Endothelial cell of umbilical vein (primary cell): ENCODE measurements around the gene BTC. TPM values are rescaled to one million over a fixed set of nuclear protein-coding genes. Genes with fewer than 3 reads are reported as not detected.

Source experiments
- BruUV-seq: library from RNA; stranded (reverse); fragments of 400-500 nt; replicated peaks from 2 replicates; lab custom pipeline; 2021; lab: Mats Ljungman, UMichigan
- CTCF ChIA-PET: fragments of 300-600, 350-600 bp; sonication (Branson Sonifier 250); formaldehyde crosslinking; loops from one replicate; lab custom pipeline; 2021; ENCODE audit warnings: antibody characterized with exemption, inconsistent platforms; lab: Charles Lee
- POLR2A ChIA-PET: fragments of 300-600, 350-600 bp; sonication (Branson Sonifier 250); formaldehyde crosslinking; loops from one replicate; lab custom pipeline; 2021; ENCODE audit warnings: antibody characterized with exemption, inconsistent platforms; lab: Charles Lee
- DNase-seq: peaks from one replicate; pipeline ENCODE4 v3.0.0-alpha.2; 2011; ENCODE audit warnings: low read depth, low spot score
- FAIRE-seq: peaks from 2 replicates; lab custom pipeline; 2011; peaks lifted over from hg19 to GRCh38; lab: Jason Lieb, UNC
- H2AFZ ChIP-seq: 2 replicates; pipeline ENCODE4 v1.6.0; 2012; ENCODE audit warnings: low read depth, low read length, control low read depth, inconsistent platforms
- H3K27ac ChIP-seq: 2 replicates; pipeline ENCODE4 v1.5.1; 2011; ENCODE audit warnings: low read depth, mild to moderate bottlenecking, control low read depth, low read length, moderate library complexity; ENCODE audit not compliant: insufficient read depth
- H3K27me3 ChIP-seq, 2 experiments: 2 replicates each; pipeline versions ENCODE4 v1.6.0 to v1.6.1; 2011; ENCODE audit warnings: low read length in 2 of 2, mixed read lengths in 1 of 2; ENCODE audit not compliant: control insufficient read depth in 2 of 2, insufficient read depth in 2 of 2
- H3K36me3 ChIP-seq, 2 experiments: 2 replicates in 1 of 2; 3 replicates in 1 of 2; pipeline ENCODE4 v1.5.1; 2011; ENCODE audit warnings: low read length in 2 of 2, mild to moderate bottlenecking in 1 of 2, moderate library complexity in 1 of 2; ENCODE audit not compliant: control insufficient read depth in 2 of 2, insufficient read depth in 2 of 2; ENCODE audit errors: extremely low read depth in 1 of 2
- H3K4me1 ChIP-seq: 3 replicates; pipeline ENCODE4 v1.5.1; 2011; ENCODE audit warnings: mild to moderate bottlenecking, low read length; ENCODE audit not compliant: control insufficient read depth, insufficient read depth; ENCODE audit errors: extremely low read depth
- H3K4me2 ChIP-seq: 2 replicates; pipeline ENCODE4 v1.6.1; 2011; ENCODE audit warnings: low read length, control low read depth, mixed read lengths; ENCODE audit not compliant: insufficient read depth
- H3K4me3 ChIP-seq, 3 experiments: fragments of 200-600 bp in 1 of 3; sonication (generic), shearing (Covaris generic) in 1 of 3; replicated peaks in 1 of 3; 2 replicates each; pipeline ENCODE4 v1.5.1; 2011 to 2016; ENCODE audit warnings: control low read depth in 3 of 3, low read length in 3 of 3, mild to moderate bottlenecking in 2 of 3, inconsistent platforms in 1 of 3, low read depth in 1 of 3, moderate library complexity in 1 of 3; ENCODE audit not compliant: insufficient read depth in 1 of 3
- H3K79me2 ChIP-seq: 2 replicates; pipeline ENCODE4 v1.6.0; 2012; ENCODE audit warnings: low read length, inconsistent platforms; ENCODE audit not compliant: control insufficient read depth, insufficient read depth
- H3K9ac ChIP-seq: replicated peaks from 2 replicates; pipeline ENCODE3; 2011; ENCODE audit warnings: low read length, control low read depth; ENCODE audit not compliant: insufficient read depth; ENCODE audit errors: extremely low read depth
- H3K9me1 ChIP-seq: replicated peaks from 3 replicates; pipeline ENCODE4 v1.6.0; 2011; ENCODE audit warnings: mild to moderate bottlenecking, low read length; ENCODE audit not compliant: control insufficient read depth, insufficient read depth; ENCODE audit errors: extremely low read depth
- H3K9me3 ChIP-seq: replicated peaks from 2 replicates; pipeline ENCODE4 v1.5.1; 2012; ENCODE audit warnings: low read length, inconsistent platforms; ENCODE audit not compliant: control insufficient read depth, insufficient read depth
- H4K20me1 ChIP-seq: replicated peaks from 2 replicates; pipeline ENCODE3; 2011; ENCODE audit warnings: mild to moderate bottlenecking, low read length; ENCODE audit not compliant: control insufficient read depth, insufficient read depth; ENCODE audit errors: extremely low read depth
- EZH2 ChIP-seq: IDR thresholded peaks from 2 replicates; pipeline ENCODE4 v1.6.1; 2012; ENCODE audit warnings: borderline replicate concordance, low read depth, mild to moderate bottlenecking, moderate library complexity, low read length, inconsistent platforms; ENCODE audit not compliant: severe bottlenecking
- FOS ChIP-seq: IDR thresholded peaks from 2 replicates; pipeline ENCODE4 v1.6.1; 2011; ENCODE audit warnings: mild to moderate bottlenecking, low read length, moderate library complexity, borderline replicate concordance; ENCODE audit not compliant: insufficient read depth
- GATA2 ChIP-seq: IDR thresholded peaks from 2 replicates; pipeline ENCODE4 v1.7.0; 2011; ENCODE audit warnings: low read depth, mild to moderate bottlenecking, moderate library complexity, mixed read lengths, low read length; ENCODE audit not compliant: insufficient read length, insufficient read depth
- JUN ChIP-seq: IDR thresholded peaks from 2 replicates; pipeline ENCODE4 v1.6.1; 2011; ENCODE audit warnings: borderline replicate concordance, low read depth; ENCODE audit not compliant: insufficient read length, insufficient read depth
- MYC ChIP-seq: IDR thresholded peaks from one replicate; pipeline ENCODE4 v1.6.1; 2011; ENCODE audit warnings: mild to moderate bottlenecking, low read depth, low read length
- POLR2A ChIP-seq: IDR thresholded peaks from 2 replicates; pipeline ENCODE4 v1.6.1; 2012; ENCODE audit warnings: low read depth, mild to moderate bottlenecking, control low read depth, low read length
- POLR2AphosphoS5 ChIP-seq: IDR thresholded peaks from 2 replicates; pipeline ENCODE4 v1.6.1; 2012; ENCODE audit warnings: low read depth, mild to moderate bottlenecking, control low read depth, low read length, moderate library complexity; ENCODE audit not compliant: insufficient read depth
- dilution Hi-C: fragments of 300-500 bp; cut with MboI; formaldehyde crosslinking; loops from one replicate; pipeline ENCODE4 v1.15.0; 2019; ENCODE audit warnings: low sequenced_read_pairs; ENCODE audit not compliant: extremely low pct_ligation_motif_present
- intact Hi-C: fragments of 100-400 bp; cut with micrococcal nuclease; formaldehyde crosslinking; loops from one replicate; pipeline ENCODE4 v1.10.0; 2022
- polyA plus RNA-seq, 4 experiments: library from polyadenylated mRNA; depleted of rRNA in 3 of 4; stranded (reverse) in 3 of 4; unstranded in 1 of 4; fragments of >200 nt; gene quantifications; 2 replicates each; pipeline versions ENCODE4 v1.2.1 to v1.2.3, GENCODE V29; 2011 to 2012; ENCODE audit warnings: missing spikeins in 1 of 4
- total RNA-seq: library from RNA; stranded (reverse); gene quantifications from 2 replicates; pipeline ENCODE4 v1.2.3, GENCODE V29; 2021
- TF ChIP-seq, protein P1 (sequence below), 2 donors: IDR thresholded peaks; 1 replicate in 1 of 2; 2 replicates in 1 of 2; pipeline ENCODE4 v1.5.1; 2011; ENCODE audit warnings: low read length in 2 of 2, mild to moderate bottlenecking in 2 of 2, moderate library complexity in 2 of 2, control low read depth in 1 of 2, inconsistent platforms in 1 of 2, low read depth in 1 of 2; ENCODE audit not compliant: insufficient read depth in 1 of 2; ENCODE audit errors: extremely low read depth in 1 of 2
- TF ChIP-seq, protein P2 (sequence below): IDR thresholded peaks from 2 replicates; pipeline ENCODE4 v1.6.1; 2011; ENCODE audit not compliant: insufficient read depth, insufficient read length

The BTC gene
- total and polyA plus RNA-seq, 2 donors (not counting 3 experiments of a cell fraction or from before 2014, with no cell fraction given): 0.04 TPM; not detected in 1

DNA sequence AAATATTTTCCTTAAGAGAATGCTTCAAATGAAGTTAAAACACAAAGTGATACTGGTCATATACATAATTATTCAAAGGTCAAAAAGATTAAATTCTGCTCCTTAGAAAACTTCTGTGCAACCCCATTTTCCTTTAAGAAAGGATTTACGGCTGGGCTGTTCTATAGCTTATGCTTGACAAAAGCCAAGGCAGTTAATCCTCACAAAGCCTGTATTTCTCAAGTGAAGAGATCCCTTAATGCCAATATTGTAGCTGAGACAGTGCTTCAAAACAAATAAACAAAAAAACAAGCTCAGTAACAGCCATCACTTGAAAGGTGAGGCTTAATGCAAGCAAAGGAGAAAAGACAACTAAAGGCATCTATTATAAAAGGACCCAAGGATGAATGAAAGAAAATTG, 42.5 kb downstream of the BTC start:
- DNase-seq: no peak
- Histone ChIP-seq H4K20me1 (no peaks in the 10 kb centered on the region), H3K27ac (no peak overlapping the region), H3K9me1 (no peaks in the 10 kb centered on the region), H2AFZ (no peak overlapping the region), H3K4me2 (no peak overlapping the region), H3K4me1 (no peaks in the 10 kb centered on the region), H3K79me2 (no peaks in the 10 kb centered on the region), H3K27me3 (peaks cover 7% of the 10 kb centered on the region in 2 experiments), H3K36me3 (no peaks in the 10 kb centered on the region), H3K9me3 (no peaks in the 10 kb centered on the region), H3K9ac (no peak overlapping the region), H3K4me3 (no peak overlapping the region)
- CTCF ChIA-PET: interaction anchor here (1.2 kb wide), 1 partner anchor 9 kb away, joined by 4 read pairs; no protein-coding TSS in a partner anchor
- FAIRE-seq: no peak
- POLR2A ChIA-PET: no interaction called here
- dilution Hi-C loops: no loop called here
- intact Hi-C loops: no loop called here
- TF ChIP-seq, protein P1, sequence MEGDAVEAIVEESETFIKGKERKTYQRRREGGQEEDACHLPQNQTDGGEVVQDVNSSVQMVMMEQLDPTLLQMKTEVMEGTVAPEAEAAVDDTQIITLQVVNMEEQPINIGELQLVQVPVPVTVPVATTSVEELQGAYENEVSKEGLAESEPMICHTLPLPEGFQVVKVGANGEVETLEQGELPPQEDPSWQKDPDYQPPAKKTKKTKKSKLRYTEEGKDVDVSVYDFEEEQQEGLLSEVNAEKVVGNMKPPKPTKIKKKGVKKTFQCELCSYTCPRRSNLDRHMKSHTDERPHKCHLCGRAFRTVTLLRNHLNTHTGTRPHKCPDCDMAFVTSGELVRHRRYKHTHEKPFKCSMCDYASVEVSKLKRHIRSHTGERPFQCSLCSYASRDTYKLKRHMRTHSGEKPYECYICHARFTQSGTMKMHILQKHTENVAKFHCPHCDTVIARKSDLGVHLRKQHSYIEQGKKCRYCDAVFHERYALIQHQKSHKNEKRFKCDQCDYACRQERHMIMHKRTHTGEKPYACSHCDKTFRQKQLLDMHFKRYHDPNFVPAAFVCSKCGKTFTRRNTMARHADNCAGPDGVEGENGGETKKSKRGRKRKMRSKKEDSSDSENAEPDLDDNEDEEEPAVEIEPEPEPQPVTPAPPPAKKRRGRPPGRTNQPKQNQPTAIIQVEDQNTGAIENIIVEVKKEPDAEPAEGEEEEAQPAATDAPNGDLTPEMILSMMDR (IDR thresholded peaks at IDR 0.05; ENCODE audit: extremely low read depth in 1 of 2, insufficient read depth in 1 of 2, low read depth in 1 of 2, low read length in 2 of 2): no peak
- TF ChIP-seq POLR2A (no peak), GATA2 (no peak), FOS (no peak), POLR2AphosphoS5 (no peak), MYC (no peak), EZH2 (no peak), JUN (no peak)
- TF ChIP-seq, protein P2, sequence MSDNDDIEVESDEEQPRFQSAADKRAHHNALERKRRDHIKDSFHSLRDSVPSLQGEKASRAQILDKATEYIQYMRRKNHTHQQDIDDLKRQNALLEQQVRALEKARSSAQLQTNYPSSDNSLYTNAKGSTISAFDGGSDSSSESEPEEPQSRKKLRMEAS: no peak
- no TSS peak for BruUV-seq
